Measurements from ENCODE around the gene RBP4. TPM values are rescaled to one million over a fixed set of nuclear protein-coding genes. Genes with fewer than 3 reads are reported as not detected.

RBP4 gene
- polyA plus RNA-seq, 1 of the 3 experiments (the other 2 are of a cell fraction), result not detected

GRCh38 chr10:93550606-93551005 is 50.4 kb downstream of the RBP4 start:
- H3K27me3 ChIP-seq (ENCODE audit: insufficient read depth), result no peaks in the 10 kb centered on the region
- TF ChIP-seq IRF3 (IDR thresholded peaks at IDR 0.05; ENCODE audit: low read depth, low read length) (no peak), FOSL2 (IDR thresholded peaks at IDR 0.05; ENCODE audit: borderline replicate concordance, low read depth) (no peak), NFIC (IDR thresholded peaks at IDR 0.05; ENCODE audit: borderline replicate concordance) (no peak), TEAD4 (IDR thresholded peaks at IDR 0.05; ENCODE audit: borderline replicate concordance, insufficient read depth) (no peak)
- H3K4me2 ChIP-seq, result no peak overlapping the region
- no peaks in the 10 kb centered on the region for H3K79me2 ChIP-seq (ENCODE audit: insufficient read depth)
- H3K4me3 ChIP-seq (ENCODE audit: low read depth in 2 of 2, low read length in 1 of 2), result no peak overlapping the region
- H4K20me1 ChIP-seq (ENCODE audit: insufficient read depth), result no peaks in the 10 kb centered on the region
- CTCF ChIA-PET, result interaction anchor here (0.7 to 2.2 kb wide), 5 partner anchors 68 to 325 kb away, joined by 3 to 6 read pairs (median 5); partner anchors contain the start of genes FRA10AC1 and MYOF
- H3K36me3 ChIP-seq (replicated peaks in 1 of 2; ENCODE audit: control insufficient read depth in 1 of 2, insufficient read depth in 2 of 2, low read length in 1 of 2), result no peaks in the 10 kb centered on the region
- no peak overlapping the region for H3K27ac ChIP-seq (ENCODE audit: low read depth in 2 of 2, low read length in 1 of 2)
- 65% methylated on average over 4 of the region's 4 CpGs for WGBS (ENCODE audit: low lambda C conversion rate)
- H3K9ac ChIP-seq, result no peak overlapping the region
- no peaks in the 10 kb centered on the region for H3K9me3 ChIP-seq
- no peak for DNase-seq
- POLR2A ChIA-PET, result no interaction called here
- H3K9me2 ChIP-seq, result no peaks in the 10 kb centered on the region
- H3K4me1 ChIP-seq (ENCODE audit: control insufficient read depth in 1 of 2, insufficient read depth in 2 of 2, low read depth in 1 of 2, low read length in 1 of 2), result no peaks in the 10 kb centered on the region
- peaks cover 18% of the 10 kb centered on the region for H3F3A ChIP-seq (replicated peaks; ENCODE audit: insufficient read depth)
- H2AFZ ChIP-seq (ENCODE audit: low read depth), result no peak overlapping the region

- H3K27ac ChIP-seq (ENCODE audit: low read depth in 2 of 2, low read length in 1 of 2), result peak overlapping the region in 1 of 2 experiments; percentile 75; a peak in 2 of 4 replicates
- no peaks in the 10 kb centered on the region for H4K20me1 ChIP-seq (ENCODE audit: insufficient read depth)
- peaks cover 18% of the 10 kb centered on the region for H3F3A ChIP-seq (replicated peaks; ENCODE audit: insufficient read depth)
- ChIA-PET CTCF (interaction anchor here (0.7 kb wide), 1 partner anchor 1022 kb away, joined by 3 read pairs; no protein-coding TSS in a partner anchor), POLR2A (no interaction called here)
- H3K27me3 ChIP-seq (ENCODE audit: insufficient read depth), result no peaks in the 10 kb centered on the region
- H3K9ac ChIP-seq, result peak overlapping the region; percentile 25; the same call in 1 of the 2 replicates
- no peak overlapping the region for H3K4me3 ChIP-seq (ENCODE audit: low read depth in 2 of 2, low read length in 1 of 2)
- peak overlapping the region; percentile 52 for H3K4me2 ChIP-seq
- no peaks in the 10 kb centered on the region for H3K9me2 ChIP-seq
- WGBS (ENCODE audit: low lambda C conversion rate), result 73% methylated on average over 5 of the region's 5 CpGs
- no peaks in the 10 kb centered on the region for H3K36me3 ChIP-seq (replicated peaks in 1 of 2; ENCODE audit: control insufficient read depth in 1 of 2, insufficient read depth in 2 of 2, low read length in 1 of 2)
- H3K9me3 ChIP-seq, result no peaks in the 10 kb centered on the region
- H3K79me2 ChIP-seq (ENCODE audit: insufficient read depth), result no peaks in the 10 kb centered on the region
- no peak for DNase-seq
- H2AFZ ChIP-seq (ENCODE audit: low read depth), result 0 out of 2 replicates have a peak overlapping the region, but pooled peaks have one; percentile 23
- H3K4me1 ChIP-seq (ENCODE audit: control insufficient read depth in 1 of 2, insufficient read depth in 2 of 2, low read depth in 1 of 2, low read length in 1 of 2), result no peaks in the 10 kb centered on the region
- TF ChIP-seq RCOR1 (IDR thresholded peaks at IDR 0.05; ENCODE audit: low read length) (no peak), TCF12 (IDR thresholded peaks at IDR 0.05) (peak; percentile 55), JUND (IDR thresholded peaks at IDR 0.05) (peak; percentile 45; the same call in 1 of the 2 replicates), CTCF (IDR thresholded peaks at IDR 0.05) (no peak), MXI1 (IDR thresholded peaks at IDR 0.05; ENCODE audit: low read depth, low read length) (no peak), PBX3 (IDR thresholded peaks at IDR 0.05) (0 out of 2 replicates have a peak, but pooled peaks have one; percentile 20), FOXM1 (IDR thresholded peaks at IDR 0.05; ENCODE audit: low read depth) (no peak), REST (IDR thresholded peaks at IDR 0.05; ENCODE audit: low read depth, low read length) (no peak), USF2 (IDR thresholded peaks at IDR 0.05; ENCODE audit: borderline replicate concordance, low read depth, low read length) (no peak), TAF1 (IDR thresholded peaks at IDR 0.05; ENCODE audit: borderline replicate concordance, low read depth, low read length) (no peak), RFX5 (IDR thresholded peaks at IDR 0.05; ENCODE audit: low read length) (no peak), FOSL2 (IDR thresholded peaks at IDR 0.05; ENCODE audit: borderline replicate concordance, low read depth) (0 out of 2 replicates have a peak, but pooled peaks have one; percentile 13), SIN3A (IDR thresholded peaks at IDR 0.05; ENCODE audit: borderline replicate concordance, low read depth, low read length) (no peak), YY1 (IDR thresholded peaks at IDR 0.05; ENCODE audit: low read depth) (no peak), EP300 (IDR thresholded peaks at IDR 0.05; ENCODE audit: borderline replicate concordance in 1 of 2, low read depth in 1 of 2, low read length in 1 of 2) (no peak)
Observed at GRCh38 chr10:93548376-93549071, 52.5 kb downstream of the RBP4 start.
